HUDEP-2 (cell line): ENCODE results near the gene MALRD1.

ENCODE experiments used
- DNase-seq, 76 experiments: peaks; one replicate each; lab custom pipeline; 2025; ENCODE audit not compliant: unreplicated experiment in 76 of 76; lab: John Stamatoyannopoulos, UW

Gene MALRD1

DNA sequence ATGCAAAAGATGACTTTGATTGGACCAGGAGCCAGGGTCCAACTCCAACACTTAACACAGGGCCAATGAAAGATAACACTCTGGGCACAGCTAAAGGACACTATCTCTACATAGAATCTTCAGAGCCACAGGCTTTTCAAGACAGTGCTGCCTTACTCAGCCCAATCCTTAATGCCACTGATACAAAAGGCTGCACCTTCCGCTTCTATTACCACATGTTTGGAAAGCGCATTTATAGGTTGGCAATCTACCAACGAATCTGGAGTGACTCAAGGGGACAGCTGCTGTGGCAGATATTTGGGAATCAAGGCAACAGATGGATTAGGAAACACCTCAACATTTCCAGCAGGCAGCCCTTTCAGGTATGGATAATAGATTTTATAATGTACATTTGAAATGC is 160.7 kb downstream of the MALRD1 start:
- no peak for DNase-seq

DNA sequence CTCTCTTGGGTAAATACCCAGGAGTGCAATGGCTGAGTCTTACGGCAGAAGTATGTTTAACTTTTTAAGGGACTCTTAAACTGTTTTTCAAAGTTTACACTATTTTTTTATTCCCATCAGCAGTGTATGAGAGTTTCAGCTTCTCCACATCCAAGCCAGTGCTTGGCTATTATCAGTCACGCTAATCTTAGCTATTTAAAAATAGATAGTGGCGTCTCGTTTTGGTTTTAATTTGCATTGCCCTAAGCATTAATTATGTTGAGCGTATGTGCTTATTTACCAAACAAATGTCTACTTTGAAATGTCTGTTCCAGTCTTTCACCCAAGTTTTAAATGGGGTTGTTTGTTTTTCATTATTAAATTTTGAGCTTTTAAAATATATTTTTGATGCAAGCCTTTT is 164.0 kb downstream of the MALRD1 start:
- no peak for DNase-seq

DNA sequence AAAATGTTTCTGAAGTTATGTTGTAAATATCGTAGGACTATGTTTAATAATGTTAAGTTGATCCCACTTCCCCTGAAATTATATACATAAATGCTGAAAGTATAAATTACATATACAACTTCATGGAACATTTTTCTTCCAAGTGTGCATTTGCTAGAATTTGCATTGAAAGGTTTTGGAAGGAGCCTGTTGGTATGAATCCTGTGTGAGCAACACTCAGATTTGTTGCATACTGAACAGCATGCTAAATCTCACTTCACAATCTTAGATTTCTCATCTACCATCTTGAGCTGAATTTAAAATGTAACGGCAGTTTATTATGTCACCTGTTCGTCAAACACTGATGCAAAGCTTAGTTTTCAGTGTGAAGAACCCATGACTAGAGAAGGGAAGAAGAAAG is 172.6 kb downstream of the MALRD1 start:
- DNase-seq = no peak

- no peak for DNase-seq
Measured at GRCh38 chr10:19226025-19226424, 177.4 kb downstream of the MALRD1 start.

DNA sequence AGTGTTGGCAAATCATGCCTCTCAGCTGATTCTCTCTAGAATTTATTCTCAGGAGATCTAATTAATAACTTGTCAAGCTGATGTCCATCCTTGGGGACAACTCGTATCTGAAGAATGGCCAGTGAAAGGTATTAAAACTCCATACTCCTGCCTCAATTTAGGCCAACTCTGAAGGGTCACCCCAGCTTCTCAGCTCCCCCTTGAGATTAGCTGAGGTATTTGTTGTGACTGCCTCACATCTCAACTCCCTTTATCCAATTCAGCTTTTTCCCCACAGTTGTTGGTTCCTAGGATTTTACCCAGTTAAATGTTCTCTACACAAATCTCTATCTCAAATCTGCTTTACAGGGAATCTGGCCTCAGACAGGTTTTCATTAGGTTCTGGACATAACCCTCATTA is 182.4 kb downstream of the MALRD1 start:
- no peak for DNase-seq

DNA sequence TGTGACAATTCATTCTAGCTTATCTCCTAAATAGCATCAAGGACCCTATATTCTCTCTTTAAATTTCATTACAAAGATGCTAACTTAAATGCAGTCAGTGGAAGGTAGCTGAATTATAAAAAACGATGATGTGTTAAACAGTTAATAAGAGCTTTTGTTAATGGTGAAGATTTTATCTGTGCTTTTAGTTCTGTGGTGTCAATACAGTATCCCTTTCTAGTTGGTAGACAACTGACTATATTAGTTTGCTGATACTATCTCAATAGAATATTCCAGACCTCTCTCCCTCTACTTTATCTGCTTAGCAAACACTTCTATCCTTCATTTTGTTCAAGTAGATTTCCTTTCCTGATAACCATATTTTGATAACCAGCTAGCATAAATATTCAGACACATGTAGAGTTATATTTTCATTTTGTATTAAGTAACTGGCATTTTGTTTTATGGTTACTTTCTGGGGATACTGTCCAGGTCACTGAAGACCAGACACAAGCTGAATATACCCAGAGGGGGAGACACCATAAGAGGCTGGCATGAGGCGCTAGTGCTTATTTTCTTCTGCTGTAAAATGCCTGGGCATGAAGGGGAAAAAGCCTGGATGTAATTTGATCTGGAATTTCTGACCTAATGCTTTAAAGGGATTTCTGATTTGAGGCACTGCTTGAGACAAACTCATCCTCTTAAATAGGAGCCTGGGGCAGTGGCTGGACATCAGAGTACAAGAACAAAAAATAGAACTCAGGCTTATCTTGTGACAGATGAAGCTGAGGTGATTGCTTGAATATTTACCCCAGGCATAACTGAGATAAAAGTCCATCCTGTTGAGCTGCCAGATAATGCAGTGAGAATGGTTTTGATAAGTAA is 197.5 kb downstream of the MALRD1 start:
- DNase-seq = no peak

DNA sequence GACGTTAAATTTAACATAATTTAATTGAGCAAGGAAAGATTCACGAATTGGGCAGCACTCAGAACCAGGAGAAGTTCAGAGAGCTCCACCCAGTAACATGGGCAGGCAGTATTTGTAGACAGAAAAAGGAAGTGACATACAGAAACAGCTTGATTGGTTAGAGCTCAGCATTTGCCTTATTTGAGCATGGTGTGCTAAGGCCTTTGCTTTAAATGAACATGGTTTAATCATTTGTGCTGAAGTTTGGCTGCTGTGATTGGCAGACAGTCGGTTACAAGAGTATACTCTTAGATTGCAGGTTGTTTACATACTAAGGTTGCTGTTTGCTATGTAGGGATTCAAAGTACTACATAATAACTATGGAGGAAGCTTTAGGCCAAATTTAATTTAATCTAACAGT is 199.2 kb downstream of the MALRD1 start:
- no peak for DNase-seq

- DNase-seq = no peak
Measured at GRCh38 chr10:19250546-19250945, 201.9 kb downstream of the MALRD1 start.

GRCh38 chr10:19252531-19252930 is 203.9 kb downstream of the MALRD1 start:
- no peak for DNase-seq

- no peak for DNase-seq
Measured at GRCh38 chr10:19256331-19256730, 207.7 kb downstream of the MALRD1 start.

DNA sequence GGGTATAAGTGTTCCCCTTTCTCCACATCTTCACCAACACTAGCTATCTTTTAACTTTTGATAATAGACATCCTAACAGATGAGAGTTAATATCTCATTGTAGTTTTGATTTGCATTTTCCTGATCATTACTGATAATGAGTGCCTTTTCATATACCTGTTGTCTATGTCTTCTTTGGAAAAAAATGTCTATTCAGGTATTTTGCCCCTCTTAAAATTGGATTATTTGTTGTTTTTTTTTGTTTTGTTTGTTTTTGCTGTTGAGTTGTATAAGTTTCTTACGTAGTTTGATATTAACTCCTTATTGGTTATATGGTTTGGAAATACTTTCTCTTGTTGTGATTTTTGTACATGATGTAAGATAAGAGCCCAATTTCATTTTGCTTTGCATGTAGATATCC is 214.7 kb downstream of the MALRD1 start:
- no peak for DNase-seq

DNA sequence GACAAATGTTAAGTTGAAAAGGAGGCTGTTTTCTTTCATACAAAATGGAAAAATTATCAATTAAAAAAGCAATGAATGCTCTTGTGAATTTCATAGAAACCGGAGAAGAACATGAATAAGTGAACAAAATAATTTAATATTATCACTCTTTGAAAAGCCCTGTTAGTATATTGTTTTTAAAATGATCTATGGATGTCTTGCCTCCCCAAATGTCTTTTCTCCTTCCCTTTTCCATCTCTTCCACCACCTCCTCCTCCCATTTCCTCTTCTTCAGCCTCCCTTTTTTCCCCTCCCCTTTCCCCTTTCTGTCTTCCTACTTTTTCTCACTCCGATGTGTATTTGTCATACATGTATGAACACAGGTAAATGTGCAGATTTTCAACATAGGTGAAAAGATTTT is 234.7 kb downstream of the MALRD1 start:
- DNase-seq = no peak

GRCh38 chr10:19283786-19284185 is 235.2 kb downstream of the MALRD1 start:
- no peak for DNase-seq

GRCh38 chr10:19290770-19291169 is 242.2 kb downstream of the MALRD1 start:
- no peak for DNase-seq

DNA sequence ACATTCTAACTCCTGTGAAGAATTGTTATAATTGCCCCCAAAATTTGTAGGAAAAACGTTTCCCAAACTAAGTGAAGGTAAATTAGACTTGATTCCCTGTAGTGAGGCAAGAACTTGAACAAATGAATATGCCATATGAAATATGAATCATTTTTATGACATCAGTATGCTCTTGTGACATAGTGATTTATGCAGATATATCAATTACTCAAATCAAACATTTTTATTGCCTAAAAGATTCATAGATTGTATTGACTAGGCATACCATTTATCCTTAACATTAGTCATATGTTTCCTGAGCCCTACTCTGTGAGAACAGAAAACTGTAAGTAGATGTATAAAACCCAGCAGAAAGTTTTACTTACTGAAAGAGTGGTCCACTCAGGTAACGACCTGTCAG is 245.6 kb downstream of the MALRD1 start:
- DNase-seq = no peak

DNA sequence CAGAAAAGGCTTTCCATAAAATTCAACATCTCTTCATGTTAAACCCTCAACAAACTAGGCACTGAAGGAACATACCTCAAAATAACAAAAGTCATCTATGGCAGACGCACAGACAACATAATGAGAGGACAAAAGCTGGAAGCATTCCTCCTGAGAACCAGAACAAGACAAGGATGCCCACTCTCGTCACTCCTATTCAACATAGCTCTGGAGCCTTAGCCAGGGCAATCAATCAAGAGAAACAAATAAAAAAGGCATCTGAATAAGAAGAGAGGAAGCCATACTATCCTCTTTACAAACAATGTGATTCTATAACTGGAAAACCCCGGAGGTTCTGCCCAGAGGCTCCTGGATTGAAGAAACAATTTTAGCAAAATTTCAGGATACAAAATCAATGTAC is 251.0 kb downstream of the MALRD1 start:
- no peak for DNase-seq

DNA sequence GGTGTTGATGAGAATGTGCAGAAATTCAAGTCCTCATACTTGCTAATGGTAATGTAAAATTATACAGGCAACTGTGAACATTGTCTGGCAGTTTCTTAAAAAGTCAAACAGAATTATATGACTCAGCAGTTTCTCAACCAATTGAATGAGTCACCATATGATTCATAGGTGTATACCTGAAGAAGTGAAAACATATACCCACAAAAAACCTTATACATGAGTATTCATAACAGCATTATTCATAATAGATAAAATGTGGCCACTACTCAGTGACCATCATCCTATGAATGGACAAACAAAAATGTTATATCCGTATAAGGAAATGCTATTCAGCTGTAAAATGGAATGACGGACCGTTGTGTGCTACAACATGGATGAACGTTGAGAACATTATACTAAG is 253.5 kb downstream of the MALRD1 start:
- no peak for DNase-seq

DNA sequence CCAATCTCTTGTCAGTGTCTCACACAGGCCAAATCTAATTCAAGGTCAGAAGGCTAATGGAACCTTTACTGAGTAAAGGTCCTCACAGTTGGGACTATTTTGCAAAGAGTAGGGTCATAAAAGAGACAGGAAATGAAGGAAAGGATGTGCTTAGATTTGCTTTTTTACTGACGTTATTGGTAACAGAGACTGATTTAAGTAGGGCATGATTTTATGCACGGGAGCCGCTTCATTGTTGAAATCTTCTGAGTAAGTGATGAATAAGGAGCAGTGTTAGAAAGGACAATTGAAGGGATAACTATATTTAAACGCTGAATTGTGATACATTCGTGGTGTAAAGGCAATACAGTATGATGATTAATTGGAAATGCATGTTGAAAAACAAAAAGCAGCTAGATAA is 261.5 kb downstream of the MALRD1 start:
- no peak for DNase-seq

- no peak for DNase-seq
Measured at GRCh38 chr10:19316204-19316870, 267.7 kb downstream of the MALRD1 start.

DNA sequence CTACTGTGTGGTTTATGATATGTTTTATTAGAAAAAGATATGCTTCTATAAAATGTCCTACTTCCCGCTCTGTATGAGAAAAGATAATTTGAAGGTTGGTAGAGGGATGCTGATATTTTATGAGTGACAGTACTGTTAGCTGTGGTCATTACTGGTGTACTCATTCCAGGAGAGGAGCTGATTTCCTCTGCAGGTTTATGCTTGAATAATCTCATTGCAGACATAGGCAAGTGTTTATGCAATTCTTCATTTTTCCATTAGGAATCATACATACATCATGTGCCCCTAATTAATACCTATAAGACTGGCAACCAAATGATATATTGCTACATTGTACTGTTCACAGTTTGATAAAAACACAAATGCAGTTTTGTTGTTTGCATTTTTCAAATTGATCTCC is 269.4 kb downstream of the MALRD1 start:
- DNase-seq = no peak

DNA sequence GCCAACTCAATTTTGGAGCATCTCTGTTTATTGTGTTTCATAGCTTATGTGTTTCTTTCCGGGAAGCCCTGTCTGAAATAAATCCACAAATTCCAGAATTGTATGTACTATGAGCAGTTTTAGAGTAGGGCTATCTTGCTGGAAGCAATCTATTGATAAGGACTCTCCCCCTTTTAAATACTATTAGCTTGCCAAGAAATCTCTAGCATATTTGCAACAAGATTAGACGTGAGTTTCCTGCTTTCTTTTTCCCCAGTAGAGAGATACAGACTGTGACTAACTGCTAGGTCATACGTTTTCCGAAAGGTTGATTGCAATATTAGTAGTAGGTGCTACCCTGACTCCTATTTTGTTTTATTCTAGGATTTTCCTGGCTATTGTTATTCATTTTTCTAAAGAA is 277.0 kb downstream of the MALRD1 start:
- DNase-seq = no peak

GRCh38 chr10:19328582-19328981 is 280.0 kb downstream of the MALRD1 start:
- no peak for DNase-seq
